ENCODE measurements around the gene EFNA5.

Gene EFNA5

DNA sequence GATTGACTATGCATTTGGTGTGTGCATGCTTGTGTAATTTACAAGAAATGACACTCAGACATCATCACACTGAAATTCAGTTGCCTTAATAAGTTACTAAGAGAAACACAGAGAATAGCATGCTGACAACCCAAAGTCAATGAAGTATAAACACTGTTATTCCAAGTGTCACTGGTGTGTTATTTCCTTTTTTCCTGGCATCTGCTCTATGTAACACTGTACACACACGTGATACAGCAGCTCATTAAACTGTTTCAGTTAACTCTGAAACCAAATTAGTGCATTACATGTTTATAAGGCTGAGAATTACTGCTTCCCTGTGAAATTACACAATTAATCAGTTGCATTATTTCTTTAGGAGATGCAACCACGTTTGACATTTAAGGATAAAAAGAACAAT lies 252.7 kb downstream of the EFNA5 start:
- no peak for DNase-seq

DNA sequence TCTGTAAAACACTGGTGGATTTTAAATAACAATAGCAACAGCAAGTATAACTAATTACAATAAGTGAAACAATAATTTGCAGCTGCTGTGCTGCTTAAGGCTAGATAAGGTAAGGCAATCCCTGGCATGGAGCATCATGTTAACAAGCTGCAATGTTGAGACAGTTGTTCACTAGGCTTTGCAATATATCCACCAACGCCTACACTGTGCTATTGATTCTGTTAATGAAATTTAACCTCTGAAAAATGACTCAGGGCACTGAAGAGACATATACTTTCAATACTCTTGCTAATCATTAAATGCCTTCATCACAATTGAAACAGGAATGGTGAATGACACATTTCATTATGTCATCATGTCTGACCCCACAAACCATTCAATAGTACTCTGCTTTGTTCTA lies 255.0 kb downstream of the EFNA5 start:
- no peak for DNase-seq

DNA sequence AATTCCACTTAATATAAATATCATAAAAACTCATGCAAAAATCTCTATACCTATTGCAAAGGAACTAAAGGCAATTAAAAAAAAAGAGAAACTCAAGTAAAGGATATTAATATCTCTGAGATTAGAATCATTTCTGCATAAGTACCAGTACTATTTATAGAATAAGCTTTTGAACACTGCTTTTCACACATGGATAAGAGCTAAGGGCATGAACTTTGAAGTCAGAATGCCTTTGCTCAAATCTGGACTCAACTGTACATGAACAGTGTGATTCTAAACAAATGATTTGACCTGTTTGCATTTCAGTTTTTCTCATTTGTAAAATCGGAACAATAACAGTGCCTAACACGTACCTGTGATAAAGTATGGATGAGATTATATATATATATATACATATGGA lies 255.9 kb downstream of the EFNA5 start:
- DNase-seq: no peak

DNA sequence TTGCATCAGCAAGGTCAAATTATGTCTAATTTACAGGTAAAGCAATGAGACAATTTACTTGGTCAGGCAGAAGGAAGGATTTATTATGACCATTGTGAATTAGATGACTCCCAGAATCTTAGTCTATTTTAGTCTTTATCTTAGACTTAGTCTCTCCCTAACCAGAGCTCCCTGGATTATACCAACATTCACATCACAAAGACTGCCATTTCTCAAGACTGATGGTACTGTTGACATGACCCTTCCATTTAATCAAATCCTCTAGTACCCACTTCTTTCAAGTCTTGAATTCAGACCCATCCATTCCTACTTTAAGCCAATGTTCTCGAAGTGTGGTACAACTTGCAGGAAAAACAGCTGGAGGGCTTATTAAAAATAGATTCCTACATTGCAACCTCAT lies 257.0 kb downstream of the EFNA5 start:
- no peak for DNase-seq

DNA sequence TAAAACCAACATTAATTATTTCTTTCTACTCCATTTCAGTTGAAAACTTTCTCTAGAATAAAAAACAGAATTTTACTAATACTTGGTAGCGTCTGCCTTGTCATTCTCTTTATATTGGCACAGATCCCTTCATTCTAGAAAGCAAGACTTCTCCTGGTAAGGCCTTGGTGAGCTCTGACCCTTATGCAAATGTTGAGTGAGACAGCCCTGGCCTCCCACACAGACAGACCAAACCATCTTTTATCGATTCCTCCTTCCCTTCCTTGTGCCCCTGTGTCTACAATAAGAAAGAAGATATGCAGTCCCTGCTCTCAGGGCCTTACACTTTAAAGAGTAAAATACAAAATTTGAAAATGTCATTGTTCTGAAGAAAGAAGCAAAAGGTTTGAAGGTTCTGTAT lies 262.2 kb downstream of the EFNA5 start:
- no peak for DNase-seq

DNA sequence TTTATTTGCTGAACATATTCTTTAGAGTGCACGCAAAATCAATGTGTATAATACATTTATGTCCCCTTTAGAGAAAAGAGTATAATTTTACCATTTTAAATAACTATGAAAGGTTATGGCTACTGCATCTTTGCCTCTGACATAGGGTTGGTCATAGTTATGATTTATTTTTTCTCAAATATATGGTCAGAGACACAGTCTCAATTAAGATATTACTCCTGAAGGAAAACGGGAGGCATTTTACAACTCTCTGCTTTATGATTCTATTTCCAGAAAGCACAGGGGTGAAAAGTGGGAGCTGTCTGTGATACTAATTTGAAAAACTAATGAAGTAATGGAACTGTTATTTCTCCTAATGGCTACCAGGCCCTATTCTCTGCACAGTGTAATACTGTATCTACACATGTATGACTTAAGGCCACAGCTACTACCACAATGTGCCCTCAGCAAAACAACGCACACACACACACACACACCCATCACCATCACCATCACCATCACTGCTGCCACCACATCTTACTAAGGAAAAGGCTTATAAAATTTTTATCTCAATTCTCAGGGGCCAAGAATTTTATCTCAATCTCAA lies 262.9 kb downstream of the EFNA5 start:
- DNase-seq: no peak

DNA sequence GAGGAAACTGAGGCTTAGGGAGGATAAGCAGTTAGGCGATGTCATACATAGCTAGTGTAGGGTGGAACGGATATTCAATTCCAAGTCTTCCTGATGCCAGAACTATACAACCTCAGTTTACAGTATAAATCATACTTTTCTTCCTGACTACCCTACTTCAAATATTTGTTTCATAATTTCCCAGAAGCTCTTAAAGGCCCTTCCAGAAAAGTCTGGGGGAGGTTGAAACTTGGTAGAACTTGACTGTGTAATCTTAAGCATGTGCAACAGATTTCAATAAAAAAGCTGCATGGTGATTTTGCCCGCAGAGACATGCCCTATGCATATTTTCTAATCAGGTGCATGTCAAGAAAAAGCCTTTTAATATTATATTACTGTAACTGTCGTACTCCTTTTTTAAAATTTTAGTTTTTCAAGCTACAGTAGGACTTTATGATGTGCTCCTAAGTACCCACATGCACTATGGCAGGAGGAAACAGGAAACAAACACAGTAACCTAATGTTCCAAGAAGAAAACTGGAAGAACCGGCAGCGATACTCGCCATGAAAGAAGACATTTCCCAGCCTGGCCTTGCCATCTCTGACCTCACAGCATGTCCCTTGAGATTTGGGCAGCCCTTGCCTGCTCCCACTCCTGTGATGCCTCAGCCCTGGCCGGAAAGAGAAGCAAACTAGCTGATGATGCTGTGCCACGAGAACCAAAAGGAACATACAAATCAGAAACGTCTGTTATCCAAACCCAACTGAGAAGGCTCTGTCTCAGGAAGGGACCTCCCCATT lies 266.0 kb downstream of the EFNA5 start:
- DNase-seq: no peak

DNA sequence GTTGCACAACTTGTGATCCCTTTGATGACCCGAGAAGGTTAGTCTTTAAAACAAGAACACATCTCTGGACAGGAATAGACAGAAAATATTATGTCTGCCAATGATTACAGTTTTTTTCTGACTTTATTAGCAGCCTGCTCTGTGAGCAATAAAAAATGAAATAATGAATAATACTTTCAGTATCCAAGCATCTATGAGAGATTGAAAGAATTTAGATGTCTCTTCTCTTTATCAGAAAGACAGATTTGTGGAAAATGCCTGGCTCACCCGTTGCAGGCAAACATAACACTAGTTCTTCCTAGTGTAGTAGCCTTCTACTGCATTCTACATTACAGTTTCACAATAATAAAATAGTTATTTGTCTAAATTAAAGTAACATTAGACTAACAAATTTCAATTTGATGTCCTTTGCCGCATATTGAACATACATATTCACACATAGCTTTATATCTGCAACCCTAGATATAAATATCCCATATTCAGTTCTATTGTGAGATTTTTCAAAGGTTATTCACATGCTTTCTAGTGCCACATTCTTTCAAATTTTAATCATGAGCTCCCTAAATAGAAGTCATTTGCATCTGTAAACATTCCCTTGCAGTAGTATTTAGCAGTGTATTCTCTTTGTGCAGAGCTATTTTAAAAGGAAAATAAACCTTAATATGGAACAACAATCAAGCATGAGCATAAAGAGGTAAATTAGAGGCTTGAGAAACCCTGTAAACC lies 267.3 kb downstream of the EFNA5 start:
- DNase-seq: no peak

DNA sequence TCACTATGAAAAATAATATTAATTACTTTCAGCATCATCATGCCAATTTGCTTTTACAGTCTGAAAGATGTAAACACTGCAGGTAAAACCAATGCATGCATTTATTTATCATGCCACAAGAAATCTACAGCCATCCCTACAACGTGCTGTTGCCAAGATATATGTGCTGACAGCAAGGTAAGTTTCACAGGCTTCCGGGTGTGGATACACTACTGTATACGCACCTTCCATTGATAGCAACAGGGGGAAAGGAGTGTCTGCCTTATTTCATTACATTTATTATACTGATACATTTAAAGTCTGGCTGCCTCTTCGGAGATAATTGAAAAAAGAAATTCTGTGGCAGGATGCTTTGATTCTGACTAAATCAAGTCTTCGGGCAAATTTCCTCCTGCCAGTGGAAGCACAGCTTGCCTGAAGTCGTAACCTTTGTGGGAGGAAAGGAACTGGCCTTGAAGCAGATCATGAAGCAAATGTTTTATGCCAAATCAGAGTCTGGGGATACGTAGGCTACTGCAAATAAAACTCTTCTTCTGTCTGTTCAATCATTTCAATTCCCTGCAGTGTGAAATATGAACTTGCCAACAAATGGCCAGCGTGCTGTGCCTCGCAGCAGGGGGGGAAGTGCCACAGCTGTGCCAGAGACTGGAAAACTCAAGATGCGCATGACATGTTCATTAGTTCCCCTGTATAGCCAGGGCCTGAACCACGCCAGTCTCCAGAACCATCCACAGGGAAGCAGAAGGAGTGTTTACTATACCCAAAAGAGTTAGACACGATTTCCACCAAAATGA lies 268.1 kb downstream of the EFNA5 start:
- DNase-seq: no peak

DNA sequence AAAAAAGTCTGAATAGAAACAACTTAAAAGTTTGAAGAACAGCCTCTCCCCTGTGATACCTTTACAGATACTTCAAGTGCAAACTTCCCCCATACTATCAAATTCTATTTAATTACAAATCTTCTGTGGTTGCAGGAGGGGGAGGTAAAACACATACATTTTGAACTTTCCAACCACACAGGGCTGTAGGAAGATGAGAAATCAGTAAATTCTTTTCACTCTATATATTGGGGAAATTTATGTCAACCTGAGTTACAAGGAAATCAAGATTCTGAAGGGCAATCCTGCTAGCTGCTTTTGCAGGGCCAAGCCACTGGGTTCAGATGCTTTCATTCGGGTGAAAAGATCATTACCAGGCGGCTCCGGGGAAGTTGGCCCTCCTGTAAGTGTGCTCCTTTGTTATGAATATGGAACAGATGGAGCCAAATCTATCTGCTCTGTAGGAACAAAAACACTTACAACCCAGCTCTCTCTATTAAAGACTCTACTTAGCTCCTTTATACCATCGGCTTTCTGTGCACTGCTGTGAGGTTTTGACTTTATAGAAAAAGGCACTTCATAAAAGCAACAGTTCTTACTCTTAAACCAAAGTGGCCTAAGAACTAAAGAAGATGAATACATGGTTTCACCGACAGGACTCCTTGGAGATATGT lies 269.1 kb downstream of the EFNA5 start:
- no peak for DNase-seq

DNA sequence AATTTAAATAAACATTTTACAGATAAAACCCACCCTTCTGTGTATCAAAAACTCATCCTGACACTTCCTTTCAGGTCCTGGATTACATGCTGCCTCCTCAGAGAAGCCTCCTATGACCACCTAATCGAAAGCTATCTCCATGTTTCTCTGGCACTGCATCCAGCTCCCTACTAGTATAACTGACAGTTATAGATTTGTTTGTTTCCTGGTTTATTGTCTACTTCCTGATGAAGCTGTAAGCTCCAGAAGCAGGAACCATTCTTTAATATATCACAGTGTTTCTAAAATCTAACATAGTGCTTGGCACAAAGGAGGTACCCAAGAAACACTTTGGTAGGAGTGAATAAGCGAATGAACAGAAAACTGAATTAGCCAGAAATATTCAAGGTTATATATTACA lies 270.4 kb downstream of the EFNA5 start:
- DNase-seq: no peak

DNA sequence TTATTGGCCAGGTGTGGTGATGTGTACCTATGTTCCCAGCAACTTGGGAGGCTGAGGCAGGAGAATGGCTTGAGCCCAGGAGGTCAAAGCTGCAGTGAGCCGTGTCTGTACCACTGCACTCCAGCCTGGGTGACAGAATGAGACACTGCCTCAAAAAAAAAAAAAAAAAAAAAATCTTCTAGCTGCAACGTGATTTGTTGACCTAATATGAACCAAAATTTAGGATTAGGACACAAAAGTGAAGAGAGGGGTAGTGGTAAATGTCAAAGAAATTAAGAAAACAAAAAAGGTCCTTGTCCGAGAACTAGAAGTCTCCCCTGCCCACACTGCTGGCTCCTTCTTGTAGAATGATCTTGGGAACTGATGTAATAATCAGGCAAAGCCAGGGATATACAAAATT lies 272.0 kb downstream of the EFNA5 start:
- DNase-seq: no peak

DNA sequence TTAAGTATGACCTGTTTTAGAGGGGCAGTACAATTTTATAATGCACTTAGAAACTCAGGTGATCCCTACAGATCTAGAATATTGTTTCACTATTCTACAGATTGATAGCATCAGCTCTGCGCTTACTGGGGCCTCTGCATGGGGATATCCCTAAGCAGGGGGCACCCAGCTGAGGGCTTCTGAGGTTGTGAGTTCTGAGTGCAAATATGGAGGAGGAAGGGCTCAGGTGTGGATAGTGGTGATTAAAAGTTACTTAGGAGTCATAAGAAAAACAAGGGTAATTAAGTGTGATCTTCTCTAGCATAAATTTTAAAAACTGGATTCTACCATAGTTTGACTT lies 274.4 kb downstream of the EFNA5 start:
- DNase-seq: no peak

DNA sequence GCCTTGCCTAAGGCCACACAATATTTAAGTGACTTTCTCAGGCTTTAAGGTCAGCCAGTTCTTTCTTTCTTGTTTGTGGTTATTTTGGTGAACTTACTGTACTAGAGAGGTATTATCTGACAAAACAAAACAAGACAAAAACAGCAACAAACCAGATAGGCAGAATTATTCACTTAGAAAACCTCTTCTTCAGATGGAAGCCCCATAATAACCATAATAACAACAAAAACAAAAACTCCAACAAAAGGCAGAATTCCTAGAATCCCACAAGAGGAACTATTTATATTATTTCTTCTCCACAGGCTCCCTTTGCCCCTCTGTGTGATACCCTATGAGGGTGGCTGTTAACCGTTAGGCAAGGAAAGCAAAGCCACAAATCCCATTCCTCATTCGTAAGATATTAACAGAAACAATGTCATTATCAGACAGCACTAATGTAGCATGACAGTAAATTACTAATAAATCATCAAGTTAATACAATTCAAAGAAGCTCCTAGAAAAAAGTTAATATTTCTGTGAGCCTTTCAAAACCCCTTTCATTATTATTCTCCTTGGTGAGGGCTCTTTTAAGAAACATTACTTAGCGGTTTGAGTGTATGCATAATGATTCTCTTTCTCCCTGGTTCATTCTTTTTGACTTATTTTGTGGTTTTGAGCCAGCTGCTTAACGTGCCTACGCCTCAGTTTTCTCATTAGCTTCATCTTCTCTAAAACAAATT lies 274.9 kb downstream of the EFNA5 start:
- no peak for DNase-seq

DNA sequence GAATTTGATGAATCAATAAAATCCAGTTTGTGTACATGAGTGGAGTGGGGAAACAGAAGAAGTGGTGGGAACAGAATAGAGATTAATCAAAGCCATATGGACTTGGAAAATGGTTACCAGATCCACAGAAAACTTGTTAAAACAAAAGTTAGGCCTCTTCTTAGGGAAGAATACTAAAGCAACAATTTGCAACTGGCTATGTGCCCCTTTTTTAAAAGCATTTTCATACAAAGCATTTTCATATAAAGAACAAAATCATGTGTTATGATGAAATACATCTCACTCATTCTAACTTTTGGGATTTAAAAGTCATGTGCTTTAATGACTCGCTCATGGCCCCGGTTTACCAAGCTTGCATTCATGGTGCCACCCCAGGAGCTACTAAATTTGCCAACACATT lies 276.9 kb downstream of the EFNA5 start:
- no peak for DNase-seq

DNA sequence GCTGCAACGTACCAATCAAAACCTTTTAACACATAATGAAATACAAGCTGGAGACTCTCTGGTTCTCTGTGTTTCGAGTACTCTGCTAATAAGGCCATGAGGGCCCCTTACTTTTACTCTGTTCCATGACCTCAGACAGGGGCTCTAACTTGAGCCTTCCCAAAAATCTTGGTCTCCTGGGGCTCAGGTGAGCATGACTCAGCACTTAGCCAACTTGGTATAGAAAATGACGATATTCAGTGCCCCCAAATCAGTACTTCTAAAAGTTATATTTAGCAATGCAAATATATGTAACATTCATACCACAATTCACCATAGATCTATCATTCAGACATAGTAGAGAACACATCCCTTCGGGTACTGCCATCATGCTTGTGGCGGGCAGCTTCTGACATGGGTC lies 278.9 kb downstream of the EFNA5 start:
- no peak for DNase-seq

DNA sequence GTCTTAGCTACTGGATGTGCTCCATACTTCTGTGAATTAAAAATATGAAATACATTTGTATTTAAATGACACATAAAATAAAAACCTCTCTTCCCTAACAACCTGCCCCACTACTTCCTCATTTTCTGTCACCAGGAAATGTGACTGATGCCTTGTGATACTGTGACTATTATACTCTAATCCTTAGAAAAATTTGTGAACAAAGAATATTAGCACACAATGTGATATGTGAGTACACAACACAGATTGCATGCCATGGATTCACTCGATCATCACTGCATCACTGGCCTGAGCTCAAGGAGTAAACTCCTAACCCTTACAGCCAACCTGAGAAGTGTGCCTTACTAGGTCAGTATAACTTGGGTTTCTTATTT lies 281.0 kb downstream of the EFNA5 start:
- DNase-seq: no peak

DNA sequence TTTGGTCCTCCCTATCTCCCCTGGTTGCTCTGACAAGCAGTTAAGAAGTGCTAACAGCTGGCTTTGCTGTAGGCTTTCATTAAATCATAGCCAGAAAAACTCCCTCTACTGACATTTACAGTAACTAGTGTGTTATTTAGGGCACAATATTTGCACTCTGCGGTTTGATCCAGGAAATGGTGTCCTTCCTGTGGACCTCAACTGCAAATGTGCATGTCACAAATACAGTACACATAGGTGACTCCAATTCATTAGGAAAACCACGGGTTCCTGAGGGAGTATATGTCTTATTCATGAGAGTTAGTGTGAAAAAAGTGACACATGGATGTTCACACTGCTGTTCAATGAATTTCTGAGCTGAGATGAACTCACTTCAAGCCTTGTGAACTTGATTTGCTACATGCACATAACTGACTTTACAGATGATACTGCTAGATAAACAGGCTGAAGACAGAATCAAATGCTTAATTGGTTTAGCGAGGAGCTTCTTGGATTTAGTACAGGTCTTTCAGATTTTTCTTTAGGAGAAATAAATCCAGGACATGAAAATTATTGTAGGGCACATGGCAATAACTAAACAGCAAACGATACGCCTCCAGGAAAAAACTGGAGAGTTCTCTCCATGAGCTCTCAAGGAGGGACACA lies 281.5 kb downstream of the EFNA5 start:
- DNase-seq: no peak

DNA sequence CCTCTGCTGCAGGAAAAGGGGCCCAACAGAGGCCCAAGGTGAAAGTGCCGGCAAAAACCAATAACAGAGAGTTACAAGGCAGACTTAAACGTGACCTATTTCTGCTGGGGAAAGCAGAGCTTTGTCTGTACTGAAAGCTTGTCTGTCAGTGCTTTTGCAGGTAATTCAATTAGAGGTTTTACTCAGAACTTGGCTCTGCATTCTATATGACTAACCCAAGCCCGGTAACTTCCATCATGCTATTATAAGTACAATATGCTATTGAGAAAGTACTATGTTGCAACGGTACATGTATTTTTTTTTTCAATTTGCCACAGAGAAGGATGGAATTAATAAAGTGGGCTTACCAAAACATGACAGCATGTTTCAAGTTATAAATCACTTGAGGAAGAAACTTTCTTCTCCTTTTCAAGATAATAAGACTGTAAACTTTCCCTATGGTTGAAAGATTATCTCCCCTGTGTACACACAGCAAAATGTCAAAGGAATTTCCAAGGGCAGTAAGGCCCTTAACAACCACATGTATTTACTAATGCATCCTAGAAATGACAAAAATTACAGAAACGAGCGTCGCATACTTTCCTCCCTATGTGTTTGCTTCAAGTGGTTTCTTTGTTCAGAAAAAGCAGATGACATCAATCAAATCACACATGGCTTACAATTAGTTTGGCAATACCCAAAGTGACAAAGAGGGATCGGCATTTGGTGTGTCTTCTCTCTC lies 282.4 kb downstream of the EFNA5 start:
- no peak for DNase-seq

DNA sequence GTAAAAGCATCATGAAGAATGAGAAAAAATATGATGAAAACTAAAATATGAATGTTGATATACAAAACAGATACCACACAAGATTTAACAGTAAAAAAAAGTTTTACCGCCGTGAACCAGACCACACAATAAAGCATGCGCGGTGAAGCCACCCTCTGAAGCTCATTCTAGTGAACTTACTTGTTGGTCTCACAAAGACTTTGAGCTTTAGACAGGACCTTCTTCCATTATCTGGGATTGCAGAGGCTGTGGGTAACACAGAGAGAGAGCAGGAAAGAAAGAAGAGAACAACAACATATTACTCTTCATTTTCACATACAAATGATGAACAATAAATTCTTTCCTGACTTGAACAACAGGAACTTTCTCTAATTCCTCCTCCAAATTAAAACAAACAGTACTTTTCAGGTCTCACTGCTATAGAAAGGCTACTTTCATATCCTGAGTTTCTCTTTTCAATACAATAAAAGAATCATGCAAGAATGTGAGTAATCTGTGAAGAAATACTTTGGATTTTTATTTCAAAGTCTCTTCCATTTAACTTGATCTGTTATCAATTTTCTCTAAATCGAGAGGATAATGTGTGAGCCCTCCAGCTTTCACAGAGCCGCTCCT lies 283.1 kb downstream of the EFNA5 start:
- no peak for DNase-seq

DNA sequence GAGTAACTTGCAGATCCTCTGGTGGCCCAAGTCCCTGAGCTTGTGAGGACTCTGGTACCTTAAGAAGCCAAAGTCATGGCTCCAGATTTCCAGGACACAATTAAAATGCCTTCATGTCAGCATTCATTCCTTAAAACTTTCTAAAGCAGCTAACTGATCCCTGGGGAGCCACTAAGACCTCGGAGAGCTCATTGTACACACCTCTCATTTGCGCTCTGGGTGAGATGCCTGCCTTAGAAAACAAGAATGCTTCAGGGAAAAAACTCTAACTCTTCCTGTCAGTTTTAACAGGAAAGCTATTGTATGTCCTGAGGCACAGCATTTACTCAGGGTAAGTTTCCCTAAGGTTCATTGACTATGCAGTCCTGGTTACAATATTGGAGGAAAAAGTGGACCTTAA lies 285.0 kb downstream of the EFNA5 start:
- no peak for DNase-seq
